Neural cell (in vitro differentiated cells): ENCODE data around the gene CP. TPM values are rescaled to one million over a fixed set of nuclear protein-coding genes. Genes with fewer than 3 reads are reported as not detected.
"Not testable (repeated sequence)": the region's sequence is repeated elsewhere in the genome, so short reads cannot be mapped to it uniquely, and the experiment has no call there.

Source experiments
- H2AFZ ChIP-seq: fragments of 200-600, 300-800 bp; sonication (generic), shearing (Covaris generic); 2 replicates; pipeline ENCODE4 v1.6.0; 2014; ENCODE audit warnings: low read depth, mild to moderate bottlenecking, antibody characterized with exemption, low read length, moderate library complexity
- H3F3A ChIP-seq: fragments of 200-600 bp; shearing (Covaris generic); 2 replicates; pipeline ENCODE4 v1.6.1; 2016; ENCODE audit warnings: mild to moderate bottlenecking, moderate library complexity, mixed read lengths, antibody characterized with exemption, low read length; ENCODE audit not compliant: insufficient read depth, poor library complexity, severe bottlenecking
- H3K27ac ChIP-seq: fragments of 200-600, 300-800 bp; sonication (generic), shearing (Covaris generic); 2 replicates; pipeline ENCODE4 v1.5.1; 2014; ENCODE audit warnings: mild to moderate bottlenecking, low read length, moderate library complexity
- H3K27me3 ChIP-seq: fragments of 300-800, 200-600 bp; sonication (generic), shearing (Covaris generic); 2 replicates; pipeline ENCODE4 v1.6.0; 2014; ENCODE audit warnings: mild to moderate bottlenecking, low read depth, low read length, moderate library complexity; ENCODE audit not compliant: insufficient read depth
- H3K36me3 ChIP-seq: fragments of 300-800, 200-600 bp; sonication (generic), shearing (Covaris generic); 2 replicates; pipeline ENCODE4 v1.5.1; 2014; ENCODE audit warnings: mild to moderate bottlenecking, antibody characterized with exemption, low read length, moderate library complexity; ENCODE audit not compliant: insufficient read depth
- H3K4me2 ChIP-seq: fragments of 300-800, 200-600 bp; sonication (generic), shearing (Covaris generic); 2 replicates; pipeline ENCODE4 v1.6.0; 2014; ENCODE audit warnings: mild to moderate bottlenecking, low read length
- H3K4me3 ChIP-seq: fragments of 300-800, 200-600 bp; sonication (generic), shearing (Covaris generic); 2 replicates; pipeline ENCODE4 v1.5.1; 2014; ENCODE audit warnings: mild to moderate bottlenecking, low read length, moderate library complexity
- H3K79me2 ChIP-seq: fragments of 200-600 bp; shearing (Covaris generic); replicated peaks from 2 replicates; pipeline ENCODE4 v1.6.0; 2014; ENCODE audit warnings: mild to moderate bottlenecking, low read length, moderate library complexity; ENCODE audit not compliant: insufficient read depth
- H3K9ac ChIP-seq: fragments of 300-800, 200-600 bp; sonication (generic), shearing (Covaris generic); 2 replicates; pipeline ENCODE4 v1.6.1; 2016; ENCODE audit warnings: mild to moderate bottlenecking, low read length, mixed read lengths
- H3K9me2 ChIP-seq: fragments of 200-600 bp; shearing (Covaris generic); 2 replicates; pipeline ENCODE4 v1.6.1; 2016; ENCODE audit warnings: mild to moderate bottlenecking, low read length, mixed read lengths; ENCODE audit not compliant: insufficient read depth
- H3K9me3 ChIP-seq: fragments of 200-600, 300-800 bp; sonication (generic), shearing (Covaris generic); 2 replicates; pipeline ENCODE4 v1.6.1; 2016; ENCODE audit warnings: mild to moderate bottlenecking, mixed run types, low read length, moderate library complexity, mixed read lengths
- H4K20me1 ChIP-seq: fragments of 200-600 bp; shearing (Covaris generic); 2 replicates; pipeline ENCODE4 v1.6.1; 2016; ENCODE audit warnings: mild to moderate bottlenecking, mixed run types; ENCODE audit not compliant: insufficient read depth
- EP300 ChIP-seq: fragments of 450-650 bp; conservative IDR thresholded peaks from 2 replicates; pipeline ENCODE4 v1.6.1; 2014; ENCODE audit warnings: antibody characterized with exemption, mild to moderate bottlenecking, moderate library complexity; ENCODE audit not compliant: poor library complexity, severe bottlenecking
- EZH2 ChIP-seq: fragments of 200-600, 300-800 bp; shearing (Covaris generic), sonication (generic); IDR thresholded peaks from 2 replicates; pipeline ENCODE4 v1.6.1; 2014; ENCODE audit warnings: antibody characterized with exemption, low read length, borderline replicate concordance, mild to moderate bottlenecking; ENCODE audit not compliant: insufficient read depth, poor library complexity, severe bottlenecking
- MXI1 ChIP-seq: fragments of 450-650 bp; conservative IDR thresholded peaks from 2 replicates; pipeline ENCODE4 v1.6.1; 2014; ENCODE audit warnings: antibody characterized with exemption, mild to moderate bottlenecking; ENCODE audit not compliant: poor library complexity, severe bottlenecking
- POLR2AphosphoS5 ChIP-seq: IDR thresholded peaks from 2 replicates; pipeline ENCODE4 v1.6.1; 2012
- RAD21 ChIP-seq: fragments of 450-650 bp; conservative IDR thresholded peaks from 2 replicates; pipeline ENCODE4 v1.6.1; 2014; ENCODE audit warnings: antibody characterized with exemption, mild to moderate bottlenecking, moderate library complexity
- SMC3 ChIP-seq: fragments of 450-650 bp; conservative IDR thresholded peaks from 2 replicates; pipeline ENCODE4 v1.6.1; 2014; ENCODE audit warnings: antibody characterized with exemption, mild to moderate bottlenecking, moderate library complexity; ENCODE audit not compliant: poor library complexity
- TAF1 ChIP-seq: IDR thresholded peaks from 2 replicates; pipeline ENCODE4 v1.6.1; 2012; ENCODE audit warnings: low read depth
- polyA plus RNA-seq: library from polyadenylated mRNA; depleted of rRNA; stranded (reverse); fragments of >200 nt; gene quantifications from 2 replicates; pipeline ENCODE4 v1.2.3, GENCODE V29; 2014
- TF ChIP-seq, protein P1 (sequence below): IDR thresholded peaks from 2 replicates; pipeline ENCODE4 v1.6.1; 2012; ENCODE audit warnings: borderline replicate concordance
- TF ChIP-seq, protein P2 (sequence below): fragments of 450-650 bp; IDR thresholded peaks from 2 replicates; pipeline ENCODE4 v1.5.1; 2014; ENCODE audit warnings: antibody characterized with exemption, mild to moderate bottlenecking, moderate library complexity; ENCODE audit not compliant: poor library complexity, severe bottlenecking

The CP gene
- polyA plus RNA-seq, 1 donor from 2014 or later, result not detected

DNA sequence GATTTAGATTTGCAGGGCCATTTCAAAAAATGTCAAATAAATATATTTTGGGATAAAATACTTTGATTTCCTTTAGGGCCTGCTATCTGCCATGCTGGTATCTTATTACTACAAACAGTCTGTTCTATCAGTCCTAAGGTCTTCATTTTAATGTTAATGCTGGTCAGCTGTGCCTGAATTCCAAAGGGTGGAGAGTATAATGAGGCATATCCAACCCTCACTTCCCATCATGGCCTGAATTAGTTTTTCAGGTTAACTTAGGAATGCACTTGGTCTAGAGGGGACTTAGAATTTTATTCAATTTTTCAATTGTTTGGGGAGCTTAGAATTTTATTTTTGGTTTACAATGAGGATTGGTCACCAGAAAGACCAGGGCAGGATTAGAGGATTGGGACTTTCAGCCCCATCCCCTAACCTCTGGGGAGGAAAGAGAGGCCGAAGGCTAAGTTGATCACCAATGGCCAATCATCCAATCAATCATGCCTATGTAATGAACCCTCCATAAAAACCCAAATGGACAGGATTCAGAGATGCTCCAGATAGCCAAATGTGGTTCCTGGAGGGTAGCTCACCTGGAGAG lies 17.8 kb upstream of the CP start:
- TF ChIP-seq SMC3 (no peak), TAF1 (no peak), MXI1 (no peak), EP300 (no peak), EZH2 (no peak), RAD21 (no peak), POLR2AphosphoS5 (no peak)
- TF ChIP-seq, protein P1, sequence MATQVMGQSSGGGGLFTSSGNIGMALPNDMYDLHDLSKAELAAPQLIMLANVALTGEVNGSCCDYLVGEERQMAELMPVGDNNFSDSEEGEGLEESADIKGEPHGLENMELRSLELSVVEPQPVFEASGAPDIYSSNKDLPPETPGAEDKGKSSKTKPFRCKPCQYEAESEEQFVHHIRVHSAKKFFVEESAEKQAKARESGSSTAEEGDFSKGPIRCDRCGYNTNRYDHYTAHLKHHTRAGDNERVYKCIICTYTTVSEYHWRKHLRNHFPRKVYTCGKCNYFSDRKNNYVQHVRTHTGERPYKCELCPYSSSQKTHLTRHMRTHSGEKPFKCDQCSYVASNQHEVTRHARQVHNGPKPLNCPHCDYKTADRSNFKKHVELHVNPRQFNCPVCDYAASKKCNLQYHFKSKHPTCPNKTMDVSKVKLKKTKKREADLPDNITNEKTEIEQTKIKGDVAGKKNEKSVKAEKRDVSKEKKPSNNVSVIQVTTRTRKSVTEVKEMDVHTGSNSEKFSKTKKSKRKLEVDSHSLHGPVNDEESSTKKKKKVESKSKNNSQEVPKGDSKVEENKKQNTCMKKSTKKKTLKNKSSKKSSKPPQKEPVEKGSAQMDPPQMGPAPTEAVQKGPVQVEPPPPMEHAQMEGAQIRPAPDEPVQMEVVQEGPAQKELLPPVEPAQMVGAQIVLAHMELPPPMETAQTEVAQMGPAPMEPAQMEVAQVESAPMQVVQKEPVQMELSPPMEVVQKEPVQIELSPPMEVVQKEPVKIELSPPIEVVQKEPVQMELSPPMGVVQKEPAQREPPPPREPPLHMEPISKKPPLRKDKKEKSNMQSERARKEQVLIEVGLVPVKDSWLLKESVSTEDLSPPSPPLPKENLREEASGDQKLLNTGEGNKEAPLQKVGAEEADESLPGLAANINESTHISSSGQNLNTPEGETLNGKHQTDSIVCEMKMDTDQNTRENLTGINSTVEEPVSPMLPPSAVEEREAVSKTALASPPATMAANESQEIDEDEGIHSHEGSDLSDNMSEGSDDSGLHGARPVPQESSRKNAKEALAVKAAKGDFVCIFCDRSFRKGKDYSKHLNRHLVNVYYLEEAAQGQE, result no peak
- TF ChIP-seq, protein P2, sequence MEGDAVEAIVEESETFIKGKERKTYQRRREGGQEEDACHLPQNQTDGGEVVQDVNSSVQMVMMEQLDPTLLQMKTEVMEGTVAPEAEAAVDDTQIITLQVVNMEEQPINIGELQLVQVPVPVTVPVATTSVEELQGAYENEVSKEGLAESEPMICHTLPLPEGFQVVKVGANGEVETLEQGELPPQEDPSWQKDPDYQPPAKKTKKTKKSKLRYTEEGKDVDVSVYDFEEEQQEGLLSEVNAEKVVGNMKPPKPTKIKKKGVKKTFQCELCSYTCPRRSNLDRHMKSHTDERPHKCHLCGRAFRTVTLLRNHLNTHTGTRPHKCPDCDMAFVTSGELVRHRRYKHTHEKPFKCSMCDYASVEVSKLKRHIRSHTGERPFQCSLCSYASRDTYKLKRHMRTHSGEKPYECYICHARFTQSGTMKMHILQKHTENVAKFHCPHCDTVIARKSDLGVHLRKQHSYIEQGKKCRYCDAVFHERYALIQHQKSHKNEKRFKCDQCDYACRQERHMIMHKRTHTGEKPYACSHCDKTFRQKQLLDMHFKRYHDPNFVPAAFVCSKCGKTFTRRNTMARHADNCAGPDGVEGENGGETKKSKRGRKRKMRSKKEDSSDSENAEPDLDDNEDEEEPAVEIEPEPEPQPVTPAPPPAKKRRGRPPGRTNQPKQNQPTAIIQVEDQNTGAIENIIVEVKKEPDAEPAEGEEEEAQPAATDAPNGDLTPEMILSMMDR, result no peak
- Histone ChIP-seq H3K4me2 (no peak overlapping the region), H3K9ac (no peak overlapping the region), H3K27ac (no peak overlapping the region), H2AFZ (no peak overlapping the region), H3K79me2 (no peaks in the 10 kb centered on the region), H3K27me3 (no peaks in the 10 kb centered on the region), H4K20me1 (no peaks in the 10 kb centered on the region), H3K9me2 (no peaks in the 10 kb centered on the region), H3F3A (no peaks in the 10 kb centered on the region), H3K36me3 (no peaks in the 10 kb centered on the region), H3K4me3 (no peak overlapping the region), H3K9me3 (no peaks in the 10 kb centered on the region)

DNA sequence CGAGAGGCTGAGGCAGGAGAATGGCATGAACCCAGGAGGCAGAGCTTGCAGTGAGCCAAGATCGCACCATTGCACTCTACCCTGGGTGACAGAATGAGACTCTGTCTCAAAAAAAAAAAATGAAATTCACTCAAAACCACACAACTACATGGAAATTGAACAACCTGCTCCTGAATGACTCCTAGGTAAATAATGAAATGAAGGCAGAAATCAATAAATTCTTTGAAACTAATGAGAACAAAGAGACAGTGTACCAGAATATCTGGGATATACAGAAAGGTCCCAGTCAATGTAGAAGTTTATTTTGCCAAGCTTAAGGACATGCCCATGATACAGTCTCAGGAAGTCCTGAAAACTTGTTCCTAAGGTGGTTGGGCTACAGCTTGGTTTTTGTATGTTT lies 16.6 kb upstream of the CP start:
- H3F3A ChIP-seq, H3K27me3 ChIP-seq, H4K20me1 ChIP-seq, H3K79me2 ChIP-seq, H3K4me2 ChIP-seq, H2AFZ ChIP-seq, H3K9me2 ChIP-seq, H3K4me3 ChIP-seq, H3K9me3 ChIP-seq, H3K27ac ChIP-seq, H3K36me3 ChIP-seq, H3K9ac ChIP-seq: not testable (repeated sequence)
